Adrenal gland (tissue), 5 donors: Measurements from ENCODE around the gene PRMT5.

Experiments
- CTCF ChIP-seq, 6 experiments: fragments of 450-650 bp in 4 of 6; fragments of 200-600 bp in 2 of 6; sonication (generic) in 1 of 6; IDR thresholded peaks; 1 replicate in 5 of 6; 2 replicates in 1 of 6; pipeline versions ENCODE4 v1.5.1 to v1.8.0; 2016 to 2021; ENCODE audit warnings: antibody characterized with exemption in 6 of 6, mild to moderate bottlenecking in 2 of 6, moderate library complexity in 1 of 6
- POLR2A ChIP-seq, 2 donors: fragments of 450-650 bp; IDR thresholded peaks; one replicate each; pipeline ENCODE4 v1.6.1; 2017; ENCODE audit warnings: antibody characterized with exemption in 2 of 2, mild to moderate bottlenecking in 2 of 2, moderate library complexity in 1 of 2
- donor health status: DM: no; HTN: no; CAD: no.

- no peak for TF ChIP-seq CTCF (IDR thresholded peaks at IDR 0.05)
- TF ChIP-seq POLR2A (IDR thresholded peaks at IDR 0.05) = no peak
These were observed 23.5 kb downstream of the PRMT5 start for GRCh38 chr14:22905627-22906026.
